ENCODE data around the gene TMEM259. TPM values are rescaled to one million over a fixed set of nuclear protein-coding genes. Genes with fewer than 3 reads are reported as not detected.
A peak's percentile ranks its signal among the peaks of the same experiment; 100 is the strongest.

The TMEM259 gene
- total and polyA plus RNA-seq, 9 of the 15 experiments (the other 6 are each of a cell fraction or from before 2014, with no cell fraction given) = 0.52 to 231 (median 63.6) TPM

DNA sequence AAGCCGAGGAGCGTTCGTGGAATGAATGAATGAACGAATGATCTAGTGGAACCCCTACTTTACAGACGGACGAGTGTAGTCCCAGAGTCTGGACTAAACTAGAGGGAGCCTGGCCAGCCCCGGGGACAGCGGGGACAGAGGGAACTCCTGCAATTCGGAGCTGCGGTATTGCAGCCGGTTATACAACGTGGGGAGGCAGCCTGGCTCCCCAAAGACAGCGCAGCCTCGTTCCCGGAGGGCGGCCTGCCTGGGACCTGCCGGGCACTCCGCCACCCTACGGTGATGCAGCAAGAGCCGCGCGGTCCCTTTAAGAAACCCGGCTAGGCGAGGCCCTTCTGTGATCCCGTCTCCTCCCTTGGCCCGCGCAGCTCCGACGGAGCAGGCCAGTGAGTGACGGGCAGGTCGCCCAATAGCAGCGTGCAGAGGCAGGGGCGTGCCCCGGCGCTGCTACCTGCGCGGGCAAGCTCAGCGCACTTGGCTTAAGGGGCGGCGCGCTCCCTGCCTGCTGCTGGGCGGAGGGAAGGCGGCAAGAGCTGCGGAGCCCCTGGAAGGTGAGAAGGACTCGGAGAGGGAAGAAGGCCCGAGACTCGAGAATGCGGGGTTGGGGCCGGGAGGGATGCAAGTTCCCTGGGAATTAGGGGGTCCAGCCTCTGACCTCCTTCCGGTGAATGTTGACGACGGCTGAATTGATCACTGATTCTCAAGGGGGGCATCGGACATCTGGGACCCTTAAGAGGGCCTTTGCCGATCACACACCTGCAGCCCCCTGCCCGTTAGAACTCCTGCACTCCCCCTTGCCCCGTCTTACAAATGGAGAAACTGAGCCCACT is 18.9 kb upstream of the TMEM259 start, which contains the start of gene ABCA7 (continued):
- TF ChIP-seq, protein P1, sequence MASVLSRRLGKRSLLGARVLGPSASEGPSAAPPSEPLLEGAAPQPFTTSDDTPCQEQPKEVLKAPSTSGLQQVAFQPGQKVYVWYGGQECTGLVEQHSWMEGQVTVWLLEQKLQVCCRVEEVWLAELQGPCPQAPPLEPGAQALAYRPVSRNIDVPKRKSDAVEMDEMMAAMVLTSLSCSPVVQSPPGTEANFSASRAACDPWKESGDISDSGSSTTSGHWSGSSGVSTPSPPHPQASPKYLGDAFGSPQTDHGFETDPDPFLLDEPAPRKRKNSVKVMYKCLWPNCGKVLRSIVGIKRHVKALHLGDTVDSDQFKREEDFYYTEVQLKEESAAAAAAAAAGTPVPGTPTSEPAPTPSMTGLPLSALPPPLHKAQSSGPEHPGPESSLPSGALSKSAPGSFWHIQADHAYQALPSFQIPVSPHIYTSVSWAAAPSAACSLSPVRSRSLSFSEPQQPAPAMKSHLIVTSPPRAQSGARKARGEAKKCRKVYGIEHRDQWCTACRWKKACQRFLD (CRISPR knock-in tag; IDR thresholded peaks at IDR 0.05) = no peak
- TF ChIP-seq HNRNPL (IDR thresholded peaks at IDR 0.05; ENCODE audit: low read depth, low read length) (no peak; the same call in 1 of the 2 replicates), ZFP30 (CRISPR knock-in tag; IDR thresholded peaks at IDR 0.05; ENCODE audit: borderline replicate concordance) (no peak), ZNF239 (CRISPR knock-in tag; IDR thresholded peaks at IDR 0.05) (no peak), MCM5 (IDR thresholded peaks at IDR 0.05; ENCODE audit: low read depth) (no peak), ELF4 (CRISPR knock-in tag; IDR thresholded peaks at IDR 0.05) (no peak), PRMT5 (CRISPR knock-in tag; IDR thresholded peaks at IDR 0.05) (no peak), SREBF1 (IDR thresholded peaks at IDR 0.05; ENCODE audit: borderline replicate concordance, low read depth, low read length) (no peak), POLR2B (IDR thresholded peaks at IDR 0.05; ENCODE audit: low read depth, partially characterized antibody) (no peak), PHF8 (IDR thresholded peaks at IDR 0.05; ENCODE audit: borderline replicate concordance, low read length) (peak; percentile 51; the same call in 1 of the 2 replicates), ZNF282 (CRISPR knock-in tag; IDR thresholded peaks at IDR 0.05) (no peak), TOE1 (IDR thresholded peaks at IDR 0.05; ENCODE audit: borderline replicate concordance) (peak; percentile 88), TOE1 (CRISPR knock-in tag; IDR thresholded peaks at IDR 0.05; ENCODE audit: borderline replicate concordance, low read depth) (no peak), CBX8 (IDR thresholded peaks at IDR 0.05; ENCODE audit: borderline replicate concordance, extremely low read depth, low read depth, low read length, poor library complexity, severe bottlenecking) (no peak), ZNF146 (CRISPR knock-in tag; IDR thresholded peaks at IDR 0.05; ENCODE audit: unreplicated experiment) (no peak), RBM15 (IDR thresholded peaks at IDR 0.05; ENCODE audit: insufficient read depth, low read length) (no peak), SMAD1 (IDR thresholded peaks at IDR 0.05; ENCODE audit: low read depth, low read length, partially characterized antibody) (no peak), BHLHE40 (IDR thresholded peaks at IDR 0.05; ENCODE audit: low read length) (no peak; the same call in none of the 2 replicates), SMARCA5 (IDR thresholded peaks at IDR 0.05) (no peak), TSC22D4 (tag; IDR thresholded peaks at IDR 0.05) (no peak)
- TF ChIP-seq, protein P2, sequence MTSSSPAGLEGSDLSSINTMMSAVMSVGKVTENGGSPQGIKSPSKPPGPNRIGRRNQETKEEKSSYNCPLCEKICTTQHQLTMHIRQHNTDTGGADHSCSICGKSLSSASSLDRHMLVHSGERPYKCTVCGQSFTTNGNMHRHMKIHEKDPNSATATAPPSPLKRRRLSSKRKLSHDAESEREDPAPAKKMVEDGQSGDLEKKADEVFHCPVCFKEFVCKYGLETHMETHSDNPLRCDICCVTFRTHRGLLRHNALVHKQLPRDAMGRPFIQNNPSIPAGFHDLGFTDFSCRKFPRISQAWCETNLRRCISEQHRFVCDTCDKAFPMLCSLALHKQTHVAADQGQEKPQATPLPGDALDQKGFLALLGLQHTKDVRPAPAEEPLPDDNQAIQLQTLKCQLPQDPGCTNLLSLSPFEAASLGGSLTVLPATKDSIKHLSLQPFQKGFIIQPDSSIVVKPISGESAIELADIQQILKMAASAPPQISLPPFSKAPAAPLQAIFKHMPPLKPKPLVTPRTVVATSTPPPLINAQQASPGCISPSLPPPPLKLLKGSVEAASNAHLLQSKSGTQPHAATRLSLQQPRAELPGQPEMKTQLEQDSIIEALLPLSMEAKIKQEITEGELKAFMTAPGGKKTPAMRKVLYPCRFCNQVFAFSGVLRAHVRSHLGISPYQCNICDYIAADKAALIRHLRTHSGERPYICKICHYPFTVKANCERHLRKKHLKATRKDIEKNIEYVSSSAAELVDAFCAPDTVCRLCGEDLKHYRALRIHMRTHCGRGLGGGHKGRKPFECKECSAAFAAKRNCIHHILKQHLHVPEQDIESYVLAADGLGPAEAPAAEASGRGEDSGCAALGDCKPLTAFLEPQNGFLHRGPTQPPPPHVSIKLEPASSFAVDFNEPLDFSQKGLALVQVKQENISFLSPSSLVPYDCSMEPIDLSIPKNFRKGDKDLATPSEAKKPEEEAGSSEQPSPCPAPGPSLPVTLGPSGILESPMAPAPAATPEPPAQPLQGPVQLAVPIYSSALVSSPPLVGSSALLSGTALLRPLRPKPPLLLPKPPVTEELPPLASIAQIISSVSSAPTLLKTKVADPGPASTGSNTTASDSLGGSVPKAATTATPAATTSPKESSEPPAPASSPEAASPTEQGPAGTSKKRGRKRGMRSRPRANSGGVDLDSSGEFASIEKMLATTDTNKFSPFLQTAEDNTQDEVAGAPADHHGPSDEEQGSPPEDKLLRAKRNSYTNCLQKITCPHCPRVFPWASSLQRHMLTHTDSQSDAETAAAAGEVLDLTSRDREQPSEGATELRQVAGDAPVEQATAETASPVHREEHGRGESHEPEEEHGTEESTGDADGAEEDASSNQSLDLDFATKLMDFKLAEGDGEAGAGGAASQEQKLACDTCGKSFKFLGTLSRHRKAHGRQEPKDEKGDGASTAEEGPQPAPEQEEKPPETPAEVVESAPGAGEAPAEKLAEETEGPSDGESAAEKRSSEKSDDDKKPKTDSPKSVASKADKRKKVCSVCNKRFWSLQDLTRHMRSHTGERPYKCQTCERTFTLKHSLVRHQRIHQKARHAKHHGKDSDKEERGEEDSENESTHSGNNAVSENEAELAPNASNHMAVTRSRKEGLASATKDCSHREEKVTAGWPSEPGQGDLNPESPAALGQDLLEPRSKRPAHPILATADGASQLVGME (CRISPR knock-in tag; IDR thresholded peaks at IDR 0.05) = no peak
